Tongue (tissue), 2 donors: ENCODE results near the gene MYOCD. TPM values are rescaled to one million over a fixed set of nuclear protein-coding genes. Genes with fewer than 3 reads are reported as not detected.

ENCODE experiments used
- DNase-seq: peaks from one replicate; pipeline ENCODE4 v3.0.0-alpha.2; 2015
- total RNA-seq: library from RNA; depleted of rRNA; stranded (reverse); fragments of >200 nt; gene quantifications from one replicate; pipeline ENCODE4 v1.2.3, GENCODE V29; 2014

The MYOCD gene
- total RNA-seq, 1 donor from 2014 or later: 6.9 TPM

DNA sequence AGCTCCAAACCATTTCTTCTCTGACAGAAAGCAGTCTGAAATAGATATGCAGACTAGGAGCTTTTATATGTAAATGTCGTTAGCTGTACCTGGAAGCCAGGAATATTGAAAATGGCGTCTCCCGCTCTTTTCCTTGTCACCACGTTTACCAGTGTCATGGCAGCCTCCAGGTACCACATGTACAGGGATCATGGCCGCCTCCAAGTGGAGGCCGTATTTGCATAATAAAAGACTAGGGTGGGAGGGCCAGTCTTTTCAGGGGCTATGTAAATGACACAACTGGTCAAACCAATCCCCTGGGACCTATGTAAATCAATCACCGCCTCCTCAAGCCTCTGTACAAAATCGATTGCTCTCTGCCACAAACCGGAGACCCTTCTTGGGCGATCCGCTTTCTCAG lies 54.3 kb downstream of the MYOCD start:
- DNase-seq: no peak

DNA sequence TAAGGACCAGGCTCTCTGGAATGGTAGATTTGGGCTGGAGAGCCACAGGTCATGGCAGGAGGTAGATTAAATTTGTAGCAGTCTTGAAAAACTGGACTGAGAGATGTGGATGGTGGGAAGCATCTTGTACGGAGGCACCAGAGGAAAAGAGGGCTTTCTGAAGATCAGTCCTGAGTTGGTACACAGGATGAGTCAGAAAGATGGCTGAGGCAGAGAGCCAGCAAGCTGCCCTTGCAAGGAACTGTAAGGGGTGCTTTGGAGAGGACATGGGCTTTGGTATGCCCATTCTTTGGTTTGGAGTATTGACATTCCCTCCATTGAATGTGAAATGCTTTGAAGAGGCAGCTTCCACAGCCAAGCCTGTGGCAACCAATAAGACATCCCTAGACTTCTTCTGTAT lies 55.9 kb downstream of the MYOCD start:
- no peak for DNase-seq

DNA sequence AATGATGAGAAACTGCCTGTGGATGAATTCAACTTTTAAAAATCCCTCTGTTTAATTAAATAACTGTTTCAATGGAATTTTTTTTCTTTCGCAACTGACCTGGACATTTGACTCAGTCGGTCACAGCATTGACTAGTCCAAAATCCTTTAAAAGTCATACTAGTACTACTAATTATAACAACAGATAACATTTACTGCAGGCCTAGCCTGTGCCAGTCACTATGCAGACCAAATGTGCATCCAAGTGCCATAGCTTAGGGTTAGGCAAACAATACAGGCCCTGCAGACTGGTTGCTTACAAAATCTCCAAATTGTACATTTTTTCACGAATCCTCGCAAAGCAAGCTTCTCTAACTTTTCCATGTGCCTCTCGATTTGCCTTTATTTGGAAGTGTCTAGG lies 56.6 kb downstream of the MYOCD start:
- no peak for DNase-seq

DNA sequence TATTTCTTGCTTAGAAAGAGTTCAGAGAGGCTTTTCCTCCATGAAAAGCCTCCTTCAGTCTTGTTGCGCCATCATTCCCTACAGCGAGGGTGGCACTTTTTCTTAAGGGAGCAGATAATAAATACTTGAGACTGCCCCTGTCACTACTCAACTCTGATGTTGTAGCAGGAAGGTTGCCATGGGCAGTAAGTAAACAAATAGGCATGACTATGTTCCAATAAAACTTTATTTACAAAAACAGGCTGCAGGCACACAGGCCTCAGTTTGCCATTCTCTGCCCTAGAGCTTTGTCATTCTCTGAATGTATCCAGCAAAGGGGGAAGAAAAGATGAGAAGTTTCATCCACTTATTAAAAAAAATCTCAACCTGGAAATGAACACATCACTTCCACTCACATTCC lies 60.4 kb downstream of the MYOCD start:
- DNase-seq: no peak

DNA sequence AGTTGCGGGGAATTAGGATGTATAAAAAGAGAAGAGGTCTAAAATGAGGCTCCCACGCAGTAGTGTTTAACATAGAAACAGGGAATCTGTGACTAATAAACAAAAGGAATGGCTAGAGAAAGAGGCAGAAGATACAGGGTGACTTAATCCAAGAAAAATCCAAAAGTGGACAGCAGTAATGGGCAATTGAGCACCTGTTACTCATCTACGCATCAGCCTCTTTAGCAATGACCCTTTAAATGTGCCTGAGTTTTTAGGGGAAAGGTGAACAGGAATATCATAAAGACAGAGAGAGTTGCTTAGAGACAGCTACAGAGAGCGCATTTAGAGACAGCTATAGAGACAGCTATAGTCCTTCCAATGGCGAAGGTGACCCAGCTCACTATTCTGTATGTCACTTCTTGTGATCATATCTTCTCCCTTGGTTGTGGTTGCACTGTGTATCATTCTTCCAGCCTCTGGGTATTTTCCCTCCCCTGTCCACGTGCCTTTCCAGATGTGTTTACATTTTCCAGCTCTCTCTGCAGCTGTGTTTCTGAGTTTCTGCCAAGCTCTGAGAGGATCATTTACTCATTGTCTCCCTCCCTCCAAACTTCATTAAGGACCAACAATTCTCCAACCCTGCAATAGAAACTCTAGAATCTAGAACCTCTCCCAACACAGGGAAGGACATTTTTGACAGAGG lies 61.5 kb downstream of the MYOCD start:
- DNase-seq: peak; percentile 90

DNA sequence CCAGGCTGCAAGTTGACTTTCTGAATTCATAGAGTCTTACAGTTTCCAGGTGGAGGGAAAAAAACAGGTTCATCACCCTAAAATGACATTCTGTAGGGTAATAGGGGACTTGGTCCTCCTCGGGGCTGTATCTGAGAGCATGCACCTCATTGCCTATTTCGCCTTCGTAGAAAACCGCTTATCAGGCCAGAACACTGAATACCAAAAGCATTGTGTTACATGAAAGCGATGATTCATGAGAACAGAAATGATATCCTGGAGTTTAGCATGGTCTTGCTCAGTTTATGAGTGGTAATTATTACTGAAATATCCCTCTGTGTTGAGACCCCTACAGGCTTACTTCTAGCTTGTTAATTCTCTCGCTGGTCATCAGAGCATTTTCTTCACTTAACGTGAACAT lies 62.2 kb downstream of the MYOCD start:
- peak; percentile 21 for DNase-seq

DNA sequence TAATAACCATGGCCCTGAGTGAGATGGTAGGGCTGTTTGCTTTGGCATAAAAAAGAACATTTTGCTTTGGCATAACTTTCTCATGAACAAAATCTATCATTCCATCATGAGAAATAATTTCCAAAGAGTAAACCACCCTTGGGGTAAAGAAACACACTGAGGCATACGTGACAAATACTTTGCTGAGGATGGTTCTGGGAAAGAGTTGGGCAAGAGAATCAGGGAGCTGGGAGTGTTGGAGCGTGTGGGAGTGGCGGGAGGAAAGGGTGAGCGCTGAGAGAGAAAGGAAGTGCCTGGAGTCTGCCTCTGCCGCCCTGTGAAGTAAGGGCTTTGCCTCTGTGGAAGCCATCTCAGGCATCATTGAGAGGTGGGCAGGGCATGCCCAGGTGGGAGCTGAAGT lies 63.4 kb downstream of the MYOCD start:
- DNase-seq: no peak

DNA sequence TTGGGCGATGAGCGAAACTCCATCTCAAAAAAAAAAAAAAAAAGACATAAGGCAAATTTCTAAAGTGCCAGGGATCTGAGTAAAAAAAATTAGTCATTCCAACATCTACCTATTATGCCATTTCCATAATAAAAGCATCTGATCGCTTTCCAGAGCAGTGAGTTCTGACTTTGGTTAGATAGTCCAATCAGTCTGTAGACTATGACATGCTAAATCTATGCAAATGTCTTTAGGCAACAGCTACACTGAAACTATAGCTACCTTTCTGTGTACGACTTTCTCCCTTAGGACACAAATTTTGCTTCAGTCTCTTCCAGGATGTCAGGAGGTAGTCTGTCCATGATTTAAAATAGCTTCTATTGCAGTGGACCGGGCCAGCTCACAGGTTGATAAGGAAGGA lies 64.7 kb downstream of the MYOCD start:
- no peak for DNase-seq

DNA sequence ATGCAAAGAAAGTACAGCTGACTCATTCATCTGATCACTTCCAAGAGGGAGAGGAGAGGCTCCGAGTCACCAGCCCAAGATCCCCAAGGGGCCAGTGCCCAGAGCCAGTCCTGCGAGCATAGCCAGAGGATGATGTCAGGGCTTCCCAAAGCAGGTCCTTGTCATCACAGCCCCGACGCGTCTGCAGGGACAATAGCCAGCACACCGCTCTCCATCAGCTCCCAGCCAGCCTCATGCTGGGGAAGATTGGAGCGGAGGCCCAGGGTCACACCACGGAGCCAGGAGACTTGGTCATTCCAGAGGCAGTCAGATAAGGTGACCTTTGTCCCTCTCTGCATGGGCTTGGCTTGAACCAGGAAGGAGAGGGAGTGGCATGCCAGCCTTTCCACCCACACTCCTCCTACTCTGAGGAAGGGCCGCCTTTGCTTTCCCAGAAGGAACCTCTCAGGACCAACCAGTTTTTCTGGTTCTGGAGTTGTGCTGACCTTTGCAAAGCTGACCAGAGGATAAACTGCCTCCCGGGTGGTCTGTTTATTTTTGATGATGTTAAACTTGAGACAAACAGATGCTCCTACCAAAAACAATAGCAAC lies 65.3 kb downstream of the MYOCD start:
- DNase-seq: no peak

DNA sequence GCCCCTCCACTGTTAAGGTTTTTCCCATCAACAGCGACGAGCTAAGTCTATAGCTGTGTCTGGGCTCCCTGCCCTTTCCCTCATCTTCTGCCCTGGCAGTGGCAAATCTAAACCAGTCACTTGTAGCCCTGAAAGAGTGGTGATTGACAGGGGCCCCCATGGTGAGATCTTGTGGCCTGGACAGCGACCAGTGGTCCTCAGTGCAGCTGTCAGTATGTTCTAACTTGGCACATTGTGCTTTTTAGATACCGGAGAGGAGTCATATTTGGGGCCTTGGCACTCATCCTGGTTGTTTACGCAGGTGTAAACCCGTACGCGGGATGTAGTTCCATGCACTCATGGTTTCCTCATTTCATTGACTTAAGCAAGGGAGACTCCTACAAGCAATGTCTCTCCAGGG lies 66.1 kb downstream of the MYOCD start:
- no peak for DNase-seq

DNA sequence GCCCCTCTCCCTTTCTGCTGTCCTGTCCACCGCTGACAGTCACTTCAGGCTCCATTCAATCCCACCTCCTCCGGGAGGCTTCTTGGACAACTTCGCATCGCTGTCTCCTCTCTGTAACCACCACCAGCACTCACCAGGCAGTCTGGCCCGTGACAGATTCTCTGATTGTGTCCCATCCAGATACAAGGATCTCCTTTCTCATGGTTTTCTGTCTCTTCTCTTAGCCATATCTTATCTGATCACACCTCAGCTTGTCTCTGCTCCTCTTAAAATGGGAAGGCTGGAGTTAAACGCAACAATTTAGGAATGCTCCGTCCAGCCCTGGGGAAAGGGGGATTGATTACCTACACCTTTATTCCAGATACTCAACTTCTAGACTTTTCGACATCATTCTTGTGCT lies 66.7 kb downstream of the MYOCD start:
- DNase-seq: no peak

DNA sequence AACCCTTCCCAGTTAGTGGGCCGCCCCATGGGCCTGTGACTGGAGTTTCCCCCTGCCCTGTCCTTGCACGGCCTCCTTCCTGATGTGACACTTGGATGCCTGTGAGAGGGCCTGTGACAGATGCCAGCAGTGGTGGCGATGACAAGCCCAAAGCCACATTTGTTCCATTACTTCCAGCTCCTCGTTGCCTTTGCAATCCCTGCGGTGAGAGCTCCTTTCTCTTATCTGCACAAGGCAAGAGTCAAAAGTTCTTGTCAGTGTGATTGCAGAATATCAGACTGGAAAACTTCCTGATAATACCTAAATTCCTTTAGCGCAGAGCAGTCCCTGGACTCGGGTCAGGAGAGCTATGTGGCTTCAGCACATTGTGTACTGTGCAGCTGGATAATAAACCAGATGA lies 69.2 kb downstream of the MYOCD start:
- no peak for DNase-seq

DNA sequence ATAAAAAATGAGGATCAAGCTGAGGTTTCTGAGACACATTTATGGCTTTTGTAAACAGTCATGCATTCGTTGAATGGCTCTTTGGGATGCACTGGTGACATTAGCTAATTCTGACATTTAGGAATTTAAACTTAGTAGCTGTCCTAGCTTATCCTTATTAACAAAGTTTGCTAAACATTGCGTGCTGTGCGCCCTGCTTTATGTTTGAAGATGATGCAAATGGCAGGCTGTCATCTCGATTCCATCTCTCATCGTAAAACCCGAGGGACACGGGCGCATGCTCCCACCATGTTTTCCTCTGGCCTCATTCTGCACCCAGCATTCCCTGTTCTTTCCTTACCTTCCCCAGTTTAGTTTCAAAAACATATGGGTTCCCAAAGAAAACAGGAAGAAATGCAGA lies 69.8 kb downstream of the MYOCD start:
- no peak for DNase-seq

DNA sequence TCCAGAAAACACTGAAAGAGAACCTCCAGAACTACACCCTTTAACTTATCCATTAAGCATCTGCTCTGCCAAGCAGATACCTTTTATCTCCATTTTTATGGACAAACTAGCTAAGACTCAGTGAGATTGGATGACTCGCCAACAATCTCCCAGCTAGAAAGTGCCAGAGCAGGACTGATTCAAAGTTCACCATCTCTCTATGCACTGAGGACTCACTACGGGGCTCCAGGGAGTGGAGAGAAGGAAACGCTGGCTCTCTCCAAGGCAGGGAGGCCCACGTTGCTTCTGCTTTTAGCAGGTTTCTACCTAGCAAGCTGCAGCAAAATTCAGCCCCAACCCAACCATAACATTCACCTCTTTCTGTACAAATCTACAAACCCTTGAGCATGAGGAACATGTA lies 70.8 kb downstream of the MYOCD start:
- DNase-seq: no peak

DNA sequence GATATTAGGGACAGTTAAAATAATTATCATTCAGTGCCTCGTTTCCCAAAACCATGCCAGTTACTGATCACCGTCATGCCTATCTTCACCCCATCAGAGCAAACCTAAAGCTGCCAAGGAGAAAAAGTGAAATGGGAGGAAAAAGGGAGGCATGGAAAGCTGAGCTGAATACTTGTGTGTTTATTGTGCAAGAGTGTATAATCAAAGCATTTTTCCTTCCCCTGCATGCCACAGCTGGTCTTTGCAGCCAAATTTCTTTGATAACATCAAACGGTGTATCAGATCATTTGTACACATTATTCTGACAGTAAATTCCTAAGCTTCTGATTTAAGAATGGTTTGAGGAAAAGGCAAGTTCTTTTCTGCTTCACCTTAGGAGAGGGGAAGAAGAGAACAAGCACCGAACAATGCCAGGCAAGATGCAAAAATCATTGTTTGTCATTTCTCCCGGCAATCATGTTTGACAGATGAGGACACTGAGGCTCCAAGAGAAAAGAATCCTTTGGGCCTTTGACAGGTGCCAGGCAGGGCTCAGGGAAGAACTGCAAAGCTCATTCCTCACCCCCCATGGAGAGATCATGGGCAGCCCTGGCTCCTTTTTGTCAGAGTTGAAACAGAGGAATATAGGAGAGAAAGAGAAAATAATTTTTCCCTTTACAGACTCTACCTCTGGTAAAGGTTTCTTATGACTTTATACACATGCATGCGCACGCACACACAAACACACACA lies 72.2 kb downstream of the MYOCD start:
- no peak for DNase-seq

DNA sequence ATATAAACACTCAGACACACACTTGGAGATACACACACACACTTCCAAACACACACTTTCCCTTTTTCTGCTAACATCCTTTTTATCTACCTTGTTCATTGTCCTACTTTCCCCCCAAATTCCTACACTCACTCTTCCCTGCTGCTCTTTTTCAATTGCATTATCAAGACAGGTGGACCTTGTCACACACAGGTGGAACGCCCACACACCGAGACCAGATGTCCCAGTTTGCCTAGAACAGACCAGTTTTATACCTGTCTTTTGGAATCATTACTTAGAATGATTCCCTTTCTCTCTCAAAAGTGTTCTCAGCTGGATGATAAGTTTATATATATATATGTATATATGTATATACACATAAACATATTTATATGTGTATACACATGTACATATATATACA lies 72.9 kb downstream of the MYOCD start:
- DNase-seq: no peak

DNA sequence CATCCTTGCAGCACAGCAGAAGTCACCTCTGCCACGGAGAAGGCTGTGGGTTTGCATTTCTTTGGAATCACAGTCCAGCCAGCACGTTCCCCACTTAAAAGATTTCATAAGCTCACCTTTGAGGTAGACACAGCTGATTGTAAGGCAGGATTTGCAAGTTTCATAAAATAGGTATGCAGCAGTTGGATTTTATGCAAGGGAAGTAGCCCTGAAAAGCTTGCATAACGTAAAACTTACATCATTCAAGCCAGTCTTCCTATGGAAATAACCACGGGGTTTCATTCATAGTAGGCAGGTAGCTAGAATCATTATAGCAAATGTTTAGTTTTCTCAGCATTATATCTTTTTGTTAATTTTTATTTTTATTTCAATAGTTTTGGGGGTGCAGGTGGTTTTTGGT lies 73.8 kb downstream of the MYOCD start:
- no peak for DNase-seq

DNA sequence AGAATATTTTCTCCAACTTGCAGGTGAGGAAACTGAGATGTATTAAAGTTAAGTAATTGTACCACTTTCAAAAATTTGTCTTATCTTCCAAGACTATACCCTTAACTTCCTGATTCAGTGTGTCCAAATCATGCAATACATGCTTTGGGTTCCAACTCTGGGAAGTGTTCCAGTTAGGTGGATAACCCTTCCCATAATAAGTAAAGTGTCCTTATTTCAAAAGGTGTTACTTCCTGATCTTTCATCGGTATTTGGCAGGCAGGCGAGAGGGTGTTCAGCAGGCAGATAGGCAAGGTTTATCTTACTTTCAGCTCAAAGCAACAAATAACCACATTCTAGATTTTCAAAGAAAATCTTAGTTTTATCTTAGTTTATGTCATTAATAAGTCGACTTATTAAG lies 77.4 kb downstream of the MYOCD start:
- no peak for DNase-seq

DNA sequence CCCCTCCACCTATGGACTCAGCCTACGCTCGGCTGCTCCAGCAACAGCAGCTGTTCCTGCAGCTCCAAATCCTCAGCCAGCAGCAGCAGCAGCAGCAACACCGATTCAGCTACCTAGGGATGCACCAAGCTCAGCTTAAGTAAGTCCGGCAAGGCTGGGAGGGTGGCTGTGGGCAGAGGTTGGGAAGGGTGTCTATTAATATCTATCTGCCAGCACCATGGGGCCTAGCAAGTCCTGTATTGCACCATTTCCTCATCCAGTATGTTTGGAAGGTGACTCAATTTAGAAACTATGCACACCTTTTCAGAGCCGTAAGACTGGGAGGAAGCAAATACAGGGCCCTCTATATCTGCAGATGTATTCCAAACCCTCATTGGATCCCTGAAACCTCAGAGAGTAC lies 78.6 kb downstream of the MYOCD start:
- no peak for DNase-seq

DNA sequence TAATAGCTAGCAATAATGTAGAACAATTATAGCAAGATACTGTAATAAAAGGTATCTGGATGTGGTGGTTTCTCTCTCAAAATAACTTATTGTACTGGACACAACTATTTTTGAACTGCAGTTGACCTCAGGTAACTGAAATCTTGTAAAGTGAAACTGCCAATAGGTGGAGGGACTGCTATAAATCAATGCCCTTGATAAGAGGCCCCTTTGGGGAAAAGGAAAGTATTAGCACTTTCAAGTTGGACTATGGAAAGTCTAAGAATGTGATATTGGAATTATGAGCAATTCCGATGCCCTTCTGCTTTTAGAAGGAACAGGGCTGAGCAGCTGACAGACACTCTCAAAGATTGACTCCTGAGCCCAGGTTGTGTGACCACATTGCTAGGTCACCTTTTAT lies 79.1 kb downstream of the MYOCD start:
- no peak for DNase-seq

DNA sequence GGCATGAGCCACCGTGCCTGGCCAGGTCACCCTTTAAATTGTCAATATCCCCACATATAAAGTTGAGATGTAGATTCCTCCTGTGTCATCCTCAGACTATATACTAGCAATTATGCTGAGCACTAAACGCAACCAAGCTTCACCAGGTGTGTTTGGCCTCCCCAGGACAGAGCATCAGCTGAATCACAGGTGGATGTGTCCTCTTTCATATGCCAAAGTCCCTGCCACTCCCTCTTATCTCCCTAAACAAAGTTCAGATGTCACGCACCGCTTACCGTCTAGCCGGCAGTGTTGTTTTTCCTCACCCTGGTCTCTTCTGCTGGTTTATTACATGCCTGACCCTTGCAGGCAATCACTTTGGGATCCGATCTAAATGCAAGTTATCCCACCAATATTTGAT lies 79.8 kb downstream of the MYOCD start:
- DNase-seq: no peak

DNA sequence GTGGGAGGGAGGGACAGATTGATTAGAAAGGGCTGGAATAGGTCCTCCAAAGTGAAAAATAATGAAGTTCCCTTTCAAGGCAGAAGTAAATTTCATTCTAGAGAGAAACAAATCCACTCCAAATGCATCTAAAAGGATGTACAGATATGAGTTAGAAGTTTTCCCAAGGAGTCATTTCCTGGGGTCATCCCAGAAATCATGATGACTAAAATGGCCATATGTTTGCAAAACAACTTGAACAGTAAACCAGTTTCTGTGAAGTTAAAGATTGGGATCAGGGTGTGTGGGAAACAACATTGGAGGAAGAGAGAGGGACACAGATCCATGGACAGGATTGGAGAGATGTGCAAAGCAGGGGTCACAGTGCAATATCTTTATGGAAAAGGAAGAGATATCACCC lies 91.1 kb downstream of the MYOCD start:
- DNase-seq: no peak

DNA sequence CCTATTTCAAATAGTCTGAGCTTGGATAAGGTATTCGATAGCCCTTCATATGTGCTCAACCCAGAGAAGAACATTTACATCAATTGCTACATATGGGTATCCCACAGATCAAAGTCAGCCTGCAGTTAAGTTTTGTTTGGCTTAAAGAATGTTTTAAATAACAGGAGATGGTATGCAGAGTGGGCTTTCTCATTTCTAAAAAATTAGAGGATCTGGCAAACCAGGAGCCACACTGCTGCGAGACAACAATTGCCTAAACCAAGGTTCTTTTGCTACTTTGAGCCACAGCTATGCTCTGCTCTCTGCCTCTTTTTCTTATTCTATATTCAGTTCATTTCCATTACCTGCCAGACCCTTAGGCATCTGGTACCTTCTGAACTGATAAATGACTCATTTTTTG lies 93.4 kb downstream of the MYOCD start:
- no peak for DNase-seq

DNA sequence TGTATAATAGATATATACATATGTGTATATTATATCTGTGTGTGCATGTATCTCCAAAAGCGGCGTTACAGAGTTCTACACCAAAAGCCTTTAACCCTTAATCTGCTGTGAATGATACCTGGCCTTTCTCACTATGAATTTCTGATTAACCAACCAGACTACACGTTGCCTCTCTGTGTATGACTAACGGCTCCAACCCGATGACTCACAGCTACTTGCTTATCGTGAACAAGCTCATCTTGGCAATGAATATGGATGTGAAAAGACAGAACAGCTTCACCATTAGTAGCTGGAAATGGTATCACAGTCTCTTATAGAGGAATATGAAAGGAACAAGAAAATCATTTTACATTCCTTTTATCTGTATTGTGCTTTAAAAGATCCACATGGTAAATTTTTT lies 99.9 kb downstream of the MYOCD start:
- DNase-seq: no peak
